GM04503 (cell line): ENCODE results near the gene COX8A.

Experiments used
- DNase-seq: peaks from one replicate; pipeline ENCODE4 v3.0.0-alpha.2; 2012; ENCODE audit warnings: low read depth

Gene COX8A

DNA sequence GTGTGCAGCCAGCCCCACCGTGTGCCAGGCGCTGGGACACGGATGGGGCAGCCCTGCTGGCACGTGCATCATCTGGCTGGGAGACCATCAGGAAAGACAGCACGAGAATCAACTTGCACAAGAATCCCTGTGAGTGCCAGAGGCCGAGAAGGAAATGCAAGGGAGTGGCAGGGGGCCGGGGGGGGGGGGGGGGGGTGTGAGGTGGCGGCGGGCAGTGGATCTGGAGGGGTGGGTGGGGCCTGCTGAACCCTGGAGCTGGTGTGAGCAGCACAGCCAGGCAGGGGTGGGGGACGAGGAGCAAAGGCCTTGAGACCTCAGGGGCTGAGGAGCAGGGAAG is 47.3 kb downstream of the COX8A start:
- no peak for DNase-seq

DNA sequence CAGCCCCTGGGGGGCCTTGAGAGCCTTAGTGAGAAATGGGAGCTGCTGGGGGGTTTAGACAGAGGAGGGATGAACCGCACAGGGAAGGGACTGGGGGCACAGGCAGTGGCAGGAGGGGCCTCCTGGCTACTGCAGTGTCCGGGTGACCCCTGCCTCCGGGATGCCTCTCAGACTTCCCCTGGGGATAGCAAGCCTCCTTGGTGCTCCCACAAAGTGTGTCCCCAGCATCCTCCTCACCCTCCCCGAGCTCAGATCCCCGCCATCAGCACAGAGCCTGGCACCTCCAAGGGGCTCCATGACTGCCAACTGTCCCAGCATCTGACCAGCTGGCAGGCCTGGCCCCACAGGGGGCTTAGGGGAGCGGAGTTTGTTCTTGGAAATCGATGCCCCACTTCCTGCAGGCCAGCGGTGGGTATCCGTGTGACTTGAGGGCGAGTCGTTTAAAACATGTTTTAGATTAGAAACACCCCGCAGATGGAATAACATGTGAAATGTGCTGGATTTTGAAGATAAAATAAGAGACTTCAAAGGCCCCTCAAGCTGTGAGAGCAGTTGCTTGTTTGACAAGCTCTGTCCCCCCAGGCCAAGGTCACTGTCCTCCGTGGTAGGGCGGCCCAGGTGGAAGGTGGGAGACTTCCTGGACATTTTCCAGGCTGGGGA is 47.8 kb downstream of the COX8A start:
- DNase-seq = no peak

DNA sequence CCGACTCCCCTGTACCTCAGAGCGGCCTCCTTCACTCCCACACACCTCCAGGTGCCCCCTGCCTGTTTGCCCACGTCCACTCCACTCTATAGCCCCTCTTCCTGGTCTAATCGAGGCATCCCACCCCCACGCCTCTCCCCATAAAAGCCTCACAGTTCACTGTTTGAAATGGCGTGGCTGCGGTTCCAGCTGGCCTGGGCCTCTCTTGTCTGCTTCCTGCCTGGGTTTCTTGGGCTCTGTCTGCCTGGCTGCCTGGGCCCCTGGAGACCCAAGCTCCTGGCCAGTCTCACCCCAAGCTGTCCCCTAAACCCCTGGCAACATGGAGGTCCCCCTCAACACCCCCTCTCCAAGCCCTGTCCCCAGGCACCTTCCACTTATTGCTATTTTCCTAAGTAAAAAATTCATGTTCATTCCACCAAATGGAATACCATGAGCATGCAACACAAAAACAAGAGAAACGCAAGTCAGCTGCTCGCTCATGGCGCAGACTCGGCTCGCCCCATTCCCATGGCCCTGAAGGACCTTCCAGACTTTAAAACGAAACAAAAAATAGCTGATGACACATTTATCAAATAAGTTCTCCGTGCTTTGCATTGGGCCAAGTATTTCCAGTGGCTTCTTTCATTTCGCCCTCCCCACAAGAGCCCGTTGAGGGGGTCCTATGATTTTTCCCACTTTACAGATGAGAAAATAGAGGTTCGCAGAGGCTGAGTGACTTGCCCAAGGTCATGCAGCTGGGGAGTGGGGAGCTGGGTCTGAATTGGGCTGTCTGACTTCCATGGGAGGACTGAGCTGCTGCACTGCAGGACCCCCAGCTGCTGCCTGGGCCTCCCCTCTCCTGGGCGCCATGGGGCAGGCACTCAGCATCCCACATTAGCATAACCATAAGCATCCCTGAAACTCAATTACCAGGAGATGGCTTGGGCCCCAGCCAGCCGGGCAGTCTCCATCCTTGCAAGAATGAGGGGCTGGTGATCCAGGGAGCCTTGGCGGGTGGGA is 49.6 kb downstream of the COX8A start:
- no peak for DNase-seq

DNA sequence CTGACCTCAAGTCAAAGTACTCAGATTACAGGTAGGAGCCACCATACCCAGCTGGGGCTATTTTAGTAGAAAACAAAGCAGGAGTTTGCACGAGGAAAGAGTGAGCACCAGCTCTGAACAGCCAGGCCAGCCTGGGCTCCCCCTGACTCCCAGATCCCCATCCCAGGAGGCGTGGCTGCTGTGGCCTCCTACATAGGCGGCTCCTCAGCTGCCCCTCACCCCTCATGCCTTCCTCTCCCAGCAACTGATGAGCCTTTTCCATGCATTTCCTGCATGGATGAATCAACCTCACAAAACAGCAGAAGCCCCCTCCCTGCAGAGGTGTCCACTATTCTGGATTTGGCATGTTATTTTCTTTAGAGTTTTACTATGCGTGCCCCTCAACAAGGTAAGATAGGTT is 50.8 kb downstream of the COX8A start:
- DNase-seq = no peak
